Activated T-cell treated with anti-CD3 and anti-CD28 coated beads for 4 hours (primary cell): Measurements from ENCODE around the gene TMC8.
"Not testable (repeated sequence)": the region's sequence is repeated elsewhere in the genome, so short reads cannot be mapped to it uniquely, and the experiment has no call there.

Source experiments
- DNase-seq: peaks from one replicate; pipeline ENCODE4 v3.0.0-alpha.2; 2020

The TMC8 gene

GRCh38 chr17:78130437-78131101 lies at the start of gene TMC8:
TSS of gene TMC8 (plus strand) at chr17:78130771. CDS start at chr17:78131589, 818 bp downstream.
- DNase-seq = no peak

GRCh38 chr17:78081551-78081950 lies 49.0 kb upstream of the TMC8 start:
- DNase-seq = no peak

DNA sequence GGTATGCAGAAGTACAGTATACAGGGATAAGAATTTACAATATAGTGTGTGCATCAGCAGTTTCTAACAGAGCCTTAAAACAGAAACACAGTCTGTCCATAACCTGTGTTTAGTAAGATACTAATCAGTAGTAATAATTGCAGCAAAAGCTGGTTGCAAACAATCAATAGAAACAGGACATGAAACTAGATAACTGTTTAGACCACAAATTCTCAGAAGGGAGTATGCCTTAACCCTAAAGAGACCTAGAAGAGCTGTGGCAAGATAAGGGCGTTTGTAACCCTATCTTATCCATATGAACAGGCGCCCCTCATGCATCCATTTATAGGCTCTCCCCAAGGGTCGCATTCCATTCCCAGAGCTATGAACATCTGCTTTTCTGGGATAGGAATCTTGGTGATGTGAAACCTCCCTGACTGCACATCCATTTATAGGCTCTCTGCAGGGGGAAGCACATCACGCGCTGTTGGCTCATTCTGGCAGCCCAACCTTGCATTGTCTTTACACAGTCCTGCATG lies 48.2 kb upstream of the TMC8 start:
- not testable (repeated sequence) for DNase-seq

- DNase-seq = no peak
Observed at GRCh38 chr17:78082988-78083387, 47.6 kb upstream of the TMC8 start.

DNA sequence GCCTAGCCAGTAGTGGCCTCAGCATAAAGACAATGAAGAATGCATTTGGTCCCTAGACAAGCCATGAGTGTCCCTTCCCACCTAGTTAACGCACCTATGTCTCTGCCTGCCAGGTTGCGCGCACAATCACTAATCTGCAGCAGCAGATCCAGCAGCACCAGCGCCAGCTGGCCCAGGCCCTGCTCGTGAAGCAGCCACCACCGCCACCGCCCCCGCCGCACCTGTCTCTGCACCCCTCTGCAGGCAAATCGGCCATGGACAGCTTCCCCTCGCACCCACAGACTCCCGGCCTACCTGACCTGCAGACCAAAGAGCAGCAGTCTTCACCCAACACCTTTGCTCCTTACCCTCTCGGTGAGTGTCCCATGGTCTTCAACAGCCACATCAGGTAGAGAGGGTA lies 43.8 kb upstream of the TMC8 start:
- no peak for DNase-seq

DNA sequence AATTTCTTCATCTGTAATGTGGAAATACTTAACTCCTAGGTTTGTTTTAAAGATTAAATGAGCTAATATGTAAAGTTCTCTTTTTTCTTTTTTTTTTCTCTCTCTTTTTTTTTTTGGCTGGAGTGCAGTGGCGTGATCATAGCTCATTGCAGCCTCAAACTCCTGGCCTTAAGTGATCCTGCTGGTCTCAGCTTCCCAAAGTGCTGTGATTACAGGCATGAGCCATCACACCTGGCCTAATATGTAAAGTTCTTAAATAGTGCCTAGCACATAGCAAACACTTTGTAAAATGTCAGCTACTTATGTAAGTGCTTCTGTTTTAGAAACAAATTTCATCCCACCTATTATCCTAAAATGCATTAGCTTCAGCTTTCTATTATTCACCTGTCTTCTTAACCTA lies 42.0 kb upstream of the TMC8 start:
- DNase-seq = no peak

DNA sequence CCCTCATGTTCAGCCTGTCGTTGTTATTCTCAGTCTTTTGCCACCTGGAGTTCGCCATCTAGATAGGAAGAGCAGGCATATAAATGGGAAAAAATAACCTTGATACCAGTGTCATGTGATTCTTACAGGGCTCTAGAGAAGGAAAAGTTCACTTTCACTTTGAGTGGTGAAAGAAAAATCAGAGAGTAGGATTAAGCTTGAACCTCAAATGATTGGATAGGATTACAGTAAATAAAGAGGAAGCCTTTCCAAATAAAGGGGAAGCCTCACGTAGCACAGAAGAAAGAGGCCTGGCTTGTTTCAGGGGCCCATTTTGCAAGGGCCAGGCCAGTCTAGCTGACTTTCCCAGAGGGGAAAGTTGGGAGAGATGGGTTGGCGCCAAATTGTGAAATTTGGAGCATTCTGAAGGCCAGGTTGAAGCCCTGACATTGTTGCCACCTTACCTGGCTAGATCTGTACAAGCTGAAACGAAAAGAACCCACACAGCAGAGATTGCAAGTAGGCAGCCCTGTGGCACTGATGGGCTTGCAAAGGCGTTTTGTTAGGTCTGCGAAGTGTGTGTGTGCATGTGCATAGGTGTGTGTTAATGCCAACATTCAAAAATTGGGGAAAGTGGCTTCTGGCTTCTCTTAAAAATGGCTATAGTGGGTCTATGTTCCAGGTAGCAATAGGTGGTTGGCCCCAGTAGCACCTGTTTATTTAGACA lies 40.8 kb upstream of the TMC8 start:
- no peak for DNase-seq

GRCh38 chr17:78092794-78093324 lies 37.7 kb upstream of the TMC8 start:
- no peak for DNase-seq

- no peak for DNase-seq
Observed at GRCh38 chr17:78095035-78095434, 35.5 kb upstream of the TMC8 start.

DNA sequence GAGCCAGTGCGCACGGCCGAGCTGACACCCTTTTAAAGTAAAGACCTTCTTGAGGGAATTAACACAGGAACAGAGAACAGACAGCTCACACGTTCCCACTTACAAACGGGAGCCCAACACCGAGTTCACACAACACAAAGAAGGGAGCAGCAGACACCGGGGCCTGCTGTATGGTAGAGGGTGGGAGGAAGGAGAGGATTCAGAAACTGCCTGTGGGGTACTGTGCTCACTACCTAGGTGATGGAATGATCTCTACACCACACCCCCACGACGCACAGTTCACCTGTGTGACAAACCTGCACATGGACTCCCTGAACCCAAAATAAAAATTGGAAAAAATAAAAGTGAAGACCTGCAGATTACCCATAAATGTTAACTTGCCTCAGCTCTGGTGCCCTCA lies 34.5 kb upstream of the TMC8 start:
- DNase-seq = no peak

DNA sequence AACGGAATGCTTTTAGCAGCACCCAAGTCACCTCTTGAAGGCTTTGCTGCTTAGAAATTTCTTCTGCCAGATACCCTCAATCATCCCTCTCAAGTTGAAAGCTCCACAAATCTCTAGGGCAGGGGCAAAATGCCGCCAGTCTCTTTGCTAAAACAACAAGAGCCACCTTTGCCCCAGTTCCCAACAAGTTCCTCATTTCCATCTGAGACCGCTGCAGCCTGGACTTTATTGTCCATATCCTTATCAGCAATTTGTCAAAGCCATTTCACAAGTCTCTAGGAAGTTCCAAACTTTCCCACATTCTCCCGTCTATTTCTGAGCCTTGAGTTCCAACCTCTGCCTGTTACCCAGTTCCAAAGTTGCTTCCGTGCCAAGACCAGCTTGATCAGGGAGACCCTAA lies 29.5 kb upstream of the TMC8 start:
- no peak for DNase-seq

DNA sequence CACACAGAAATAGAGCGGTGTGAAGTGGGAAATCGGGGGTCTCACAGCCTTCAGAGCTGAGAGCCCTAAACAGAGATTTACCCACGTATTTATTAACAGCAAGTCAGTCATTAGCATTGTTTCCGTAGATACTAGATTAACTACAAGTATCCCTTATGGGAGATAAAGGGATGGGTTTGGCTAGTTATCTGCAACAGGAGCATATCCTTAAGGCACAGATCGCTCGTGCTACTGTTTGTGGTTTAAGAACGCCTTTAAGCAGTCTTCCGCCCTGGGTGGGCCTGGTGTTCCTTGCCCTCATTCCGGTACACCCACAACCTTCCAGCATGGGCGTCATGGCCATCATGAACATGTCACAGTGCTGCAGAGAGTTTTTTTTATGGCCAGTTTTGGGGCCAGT lies 29.0 kb upstream of the TMC8 start:
- DNase-seq = no peak

GRCh38 chr17:78103311-78103710 lies 27.3 kb upstream of the TMC8 start:
- DNase-seq = no peak

DNA sequence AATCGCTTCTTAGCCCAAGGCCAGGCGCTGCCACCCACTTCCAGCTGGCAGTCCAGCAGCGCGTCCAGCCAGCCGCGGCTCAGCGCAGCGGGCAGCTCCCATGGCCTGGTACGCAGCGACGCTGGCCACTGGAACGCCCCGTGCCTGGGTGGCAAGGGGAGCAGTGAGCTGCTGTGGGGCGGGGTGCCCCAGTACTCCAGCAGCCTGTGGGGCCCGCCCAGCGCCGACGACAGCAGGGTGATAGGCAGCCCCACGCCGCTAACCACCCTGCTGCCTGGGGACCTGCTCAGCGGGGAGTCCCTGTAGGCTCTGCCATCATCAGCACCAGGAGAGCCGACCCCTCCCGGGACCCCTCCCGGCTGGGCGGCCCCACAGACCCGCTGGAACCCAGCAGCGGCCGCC lies 26.0 kb upstream of the TMC8 start:
- no peak for DNase-seq

DNA sequence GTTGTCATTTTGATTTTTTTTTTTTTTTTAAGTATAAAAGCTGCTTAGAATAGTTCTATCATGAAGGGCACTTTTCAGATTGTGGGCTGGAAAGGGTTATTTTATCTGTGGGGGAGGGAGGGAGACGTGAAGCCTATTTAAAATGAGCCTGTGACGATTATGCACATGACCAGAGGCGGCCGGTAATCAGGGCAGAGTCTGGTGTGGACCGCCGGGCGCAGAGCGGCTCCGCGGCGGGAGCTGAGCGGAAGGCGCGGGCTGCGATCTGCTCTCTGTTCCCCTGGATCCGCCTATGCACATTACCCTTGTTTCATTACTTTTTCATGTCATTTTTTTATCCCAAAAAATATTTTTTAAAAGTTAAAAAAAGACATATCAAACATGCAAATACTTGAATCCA lies 25.5 kb upstream of the TMC8 start:
- no peak for DNase-seq

DNA sequence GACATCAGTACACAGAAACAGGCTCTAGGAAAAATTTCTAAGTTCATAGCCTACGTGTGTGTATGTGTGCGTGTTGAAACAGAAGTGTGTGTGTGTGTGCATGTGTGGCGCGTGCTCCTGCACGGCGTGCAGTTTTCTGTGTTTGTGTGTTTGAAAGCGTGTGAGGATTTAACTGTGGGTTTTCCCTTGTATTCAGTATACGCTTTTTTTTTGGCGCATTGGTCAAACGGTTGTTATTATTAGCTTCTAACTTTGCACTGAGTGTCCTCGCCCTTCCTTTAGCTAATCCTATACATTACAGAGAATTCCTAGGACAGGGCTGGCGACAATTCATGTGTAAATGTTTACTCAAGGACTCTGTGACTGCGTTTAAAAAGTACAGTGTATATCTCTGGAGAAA lies 25.0 kb upstream of the TMC8 start:
- no peak for DNase-seq

DNA sequence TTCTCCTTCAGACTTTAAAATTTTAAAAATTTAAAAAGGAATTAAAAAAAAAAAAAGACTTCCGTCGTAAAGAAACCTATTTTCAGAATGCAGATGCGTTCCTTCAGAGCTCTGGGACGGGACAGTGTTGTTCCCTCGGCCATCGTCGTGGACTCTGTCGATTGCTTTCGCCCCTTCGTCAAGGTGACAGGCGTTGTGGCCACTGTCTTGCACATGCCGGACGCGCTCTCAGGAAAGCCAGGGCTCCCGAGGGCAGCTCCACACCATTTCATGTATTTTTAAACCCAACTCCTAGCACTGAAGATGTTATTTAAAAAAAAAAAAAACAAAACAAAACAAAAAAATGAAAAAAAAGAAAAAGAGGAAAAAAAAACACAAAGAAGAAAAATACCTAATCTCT lies 24.4 kb upstream of the TMC8 start:
- no peak for DNase-seq

- no peak for DNase-seq
Observed at GRCh38 chr17:78107457-78107856, 23.1 kb upstream of the TMC8 start.

GRCh38 chr17:78107976-78108725 lies 22.4 kb upstream of the TMC8 start:
- DNase-seq = no peak

DNA sequence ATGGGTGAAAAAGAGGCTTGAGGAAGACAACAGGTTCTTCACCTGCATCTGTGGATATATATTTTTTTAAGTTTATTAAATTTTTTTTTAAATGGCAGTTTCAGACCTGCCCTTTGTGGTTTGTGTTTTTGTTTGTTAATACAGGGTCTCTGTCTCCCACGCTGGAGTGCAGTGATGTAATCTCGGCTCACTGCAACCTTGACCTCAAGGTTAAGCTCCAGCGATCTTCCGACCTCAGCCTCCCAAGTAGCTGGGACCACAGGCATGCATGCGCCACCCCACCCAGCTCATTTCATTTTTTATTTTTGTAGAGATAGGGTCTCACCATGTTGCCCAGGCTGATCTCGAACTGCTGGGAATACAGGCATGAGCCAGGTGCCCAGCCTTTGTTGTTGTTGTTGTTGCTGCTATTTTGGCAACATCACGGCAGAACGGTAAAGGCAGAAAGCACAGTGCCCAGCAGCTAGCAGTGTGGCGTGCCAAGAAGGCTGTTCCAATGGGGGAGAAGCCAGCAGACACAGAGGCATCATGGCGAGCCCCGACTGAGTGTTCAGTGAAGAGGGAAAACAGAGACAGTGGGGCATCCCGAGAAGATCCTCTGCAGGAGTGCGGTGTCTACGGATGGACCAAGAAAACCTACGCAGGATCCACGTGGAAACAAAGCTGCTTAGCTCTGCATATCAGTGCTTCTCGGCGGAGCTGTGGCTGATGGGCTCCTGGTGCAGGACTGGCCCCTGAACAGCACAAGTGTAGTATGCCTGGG lies 21.7 kb upstream of the TMC8 start:
- no peak for DNase-seq

DNA sequence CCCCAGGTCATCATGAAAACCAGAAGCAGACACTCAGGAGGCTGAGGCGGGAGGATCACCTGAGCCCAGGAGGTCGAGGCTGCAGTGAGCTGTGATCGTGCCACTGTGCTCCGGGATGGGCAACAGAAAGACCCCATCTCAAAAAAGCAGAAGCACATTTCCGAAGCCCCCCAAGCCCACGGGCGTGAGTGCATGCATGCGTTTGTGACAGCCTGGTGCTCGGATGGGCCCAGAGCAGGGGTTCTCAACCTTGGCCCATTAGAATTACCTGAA lies 21.1 kb upstream of the TMC8 start:
- no peak for DNase-seq

- no peak for DNase-seq
Observed at GRCh38 chr17:78110363-78111015, 20.1 kb upstream of the TMC8 start.
